ENCODE data around the gene PAPLN.

Gene PAPLN

DNA sequence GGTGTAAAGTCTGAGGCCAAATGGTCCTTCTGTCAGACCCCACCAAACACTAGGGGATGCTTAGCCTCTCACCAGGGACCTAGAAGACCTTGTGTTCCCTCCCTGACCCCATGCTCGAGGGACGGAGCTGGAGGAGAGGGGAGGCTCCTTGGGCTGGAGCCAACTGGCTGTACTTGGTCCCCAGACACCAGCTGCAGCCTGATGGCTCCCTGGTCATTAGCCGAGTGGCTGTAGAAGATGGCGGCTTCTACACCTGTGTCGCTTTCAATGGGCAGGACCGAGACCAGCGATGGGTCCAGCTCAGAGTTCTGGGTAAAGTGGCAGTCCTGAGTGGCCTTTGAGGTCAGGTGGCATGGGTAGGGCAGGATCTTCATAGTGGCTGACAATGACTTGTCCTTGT lies 29.0 kb downstream of the PAPLN start:
- H3K36me3 ChIP-seq (replicated peaks): no peaks in the 10 kb centered on the region
- in situ Hi-C loops (cut with HindIII; ENCODE audit: low pct_ligation_motif_present, low sequenced_read_pairs): no loop called here
- no peak overlapping the region for H3K4me3 ChIP-seq (ENCODE audit: low read depth, low read length)
- H3K27ac ChIP-seq: no peak overlapping the region
- H3K27me3 ChIP-seq (replicated peaks): no peaks in the 10 kb centered on the region
- TF ChIP-seq, protein P1, sequence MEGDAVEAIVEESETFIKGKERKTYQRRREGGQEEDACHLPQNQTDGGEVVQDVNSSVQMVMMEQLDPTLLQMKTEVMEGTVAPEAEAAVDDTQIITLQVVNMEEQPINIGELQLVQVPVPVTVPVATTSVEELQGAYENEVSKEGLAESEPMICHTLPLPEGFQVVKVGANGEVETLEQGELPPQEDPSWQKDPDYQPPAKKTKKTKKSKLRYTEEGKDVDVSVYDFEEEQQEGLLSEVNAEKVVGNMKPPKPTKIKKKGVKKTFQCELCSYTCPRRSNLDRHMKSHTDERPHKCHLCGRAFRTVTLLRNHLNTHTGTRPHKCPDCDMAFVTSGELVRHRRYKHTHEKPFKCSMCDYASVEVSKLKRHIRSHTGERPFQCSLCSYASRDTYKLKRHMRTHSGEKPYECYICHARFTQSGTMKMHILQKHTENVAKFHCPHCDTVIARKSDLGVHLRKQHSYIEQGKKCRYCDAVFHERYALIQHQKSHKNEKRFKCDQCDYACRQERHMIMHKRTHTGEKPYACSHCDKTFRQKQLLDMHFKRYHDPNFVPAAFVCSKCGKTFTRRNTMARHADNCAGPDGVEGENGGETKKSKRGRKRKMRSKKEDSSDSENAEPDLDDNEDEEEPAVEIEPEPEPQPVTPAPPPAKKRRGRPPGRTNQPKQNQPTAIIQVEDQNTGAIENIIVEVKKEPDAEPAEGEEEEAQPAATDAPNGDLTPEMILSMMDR (IDR thresholded peaks at IDR 0.05; ENCODE audit: low read depth, low read length, missing control alignments): no peak
- no peak for DNase-seq

DNA sequence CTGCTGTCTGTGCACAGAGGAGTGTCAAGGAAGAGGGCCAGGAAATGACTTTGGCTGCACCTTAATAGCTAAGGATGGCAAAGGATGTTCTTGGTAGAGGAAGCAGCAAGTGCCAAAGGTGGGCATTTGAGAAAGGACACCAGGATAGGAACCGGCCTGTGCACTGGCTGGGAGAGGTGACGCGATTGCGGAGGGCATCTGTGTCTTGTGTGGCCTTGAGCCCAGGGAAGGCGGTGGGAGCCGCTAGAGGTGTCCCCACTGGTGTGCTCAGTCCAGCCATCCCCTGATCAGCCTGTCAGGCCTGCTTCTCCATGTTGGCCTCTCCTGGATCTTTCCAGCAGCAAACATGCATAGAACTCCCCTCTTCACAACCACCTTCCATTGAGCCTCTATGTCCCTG lies 30.2 kb downstream of the PAPLN start:
- H3K27me3 ChIP-seq (replicated peaks): no peaks in the 10 kb centered on the region
- H3K27ac ChIP-seq: no peak overlapping the region
- no peak overlapping the region for H3K4me3 ChIP-seq (ENCODE audit: low read depth, low read length)
- H3K36me3 ChIP-seq (replicated peaks): peaks cover 2% of the 10 kb centered on the region
- TF ChIP-seq, protein P1 (IDR thresholded peaks at IDR 0.05; ENCODE audit: low read depth, low read length, missing control alignments): no peak
- DNase-seq: no peak
- in situ Hi-C loops (cut with HindIII; ENCODE audit: low pct_ligation_motif_present, low sequenced_read_pairs): no loop called here

DNA sequence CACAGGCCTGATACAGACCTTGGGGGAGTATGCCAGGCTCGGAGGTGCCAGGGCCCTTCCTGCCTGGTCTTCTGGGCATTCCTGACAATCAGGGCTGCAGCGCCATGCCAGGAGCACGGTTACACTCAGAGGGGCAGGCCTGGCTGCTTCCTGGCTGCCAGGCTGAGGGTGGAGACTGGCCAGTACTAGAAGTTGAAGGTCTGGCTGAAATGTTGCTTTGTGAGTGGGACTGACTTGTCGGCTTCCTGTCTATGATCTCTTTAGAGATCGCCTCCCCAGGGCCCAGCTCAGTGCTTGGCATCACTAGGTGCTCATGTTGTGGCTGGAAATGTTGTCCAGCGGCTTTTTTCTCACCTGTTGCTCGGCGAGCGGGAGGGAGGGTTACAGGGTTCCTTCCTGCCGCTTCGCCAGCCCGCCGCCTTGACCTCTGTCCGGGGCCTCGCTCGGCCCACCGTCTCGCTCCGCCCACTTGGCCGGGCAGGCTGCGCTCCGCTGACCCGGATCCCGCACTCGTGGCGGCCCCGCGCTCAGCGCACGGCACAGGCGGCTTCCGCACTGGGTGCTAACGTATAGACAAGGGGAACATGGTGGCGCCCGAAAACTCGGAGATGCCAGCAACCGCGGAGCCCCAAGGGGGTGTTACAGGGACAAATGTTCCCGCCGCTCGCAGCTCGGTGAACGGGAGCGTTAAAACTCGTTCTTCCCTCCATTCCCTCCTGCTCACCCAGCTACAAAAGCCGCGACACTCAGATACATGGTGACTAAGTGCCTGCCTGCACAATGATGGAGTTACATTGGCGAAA lies 32.6 kb downstream of the PAPLN start:
- no peak overlapping the region for H3K27ac ChIP-seq
- DNase-seq: no peak
- H3K27me3 ChIP-seq (replicated peaks): no peaks in the 10 kb centered on the region
- H3K36me3 ChIP-seq (replicated peaks): peaks cover 13% of the 10 kb centered on the region
- peak overlapping the region; percentile 42 for H3K4me3 ChIP-seq (ENCODE audit: low read depth, low read length)
- TF ChIP-seq, protein P1 (IDR thresholded peaks at IDR 0.05; ENCODE audit: low read depth, low read length, missing control alignments): no peak
- in situ Hi-C loops (cut with HindIII; ENCODE audit: low pct_ligation_motif_present, low sequenced_read_pairs): no loop called here

DNA sequence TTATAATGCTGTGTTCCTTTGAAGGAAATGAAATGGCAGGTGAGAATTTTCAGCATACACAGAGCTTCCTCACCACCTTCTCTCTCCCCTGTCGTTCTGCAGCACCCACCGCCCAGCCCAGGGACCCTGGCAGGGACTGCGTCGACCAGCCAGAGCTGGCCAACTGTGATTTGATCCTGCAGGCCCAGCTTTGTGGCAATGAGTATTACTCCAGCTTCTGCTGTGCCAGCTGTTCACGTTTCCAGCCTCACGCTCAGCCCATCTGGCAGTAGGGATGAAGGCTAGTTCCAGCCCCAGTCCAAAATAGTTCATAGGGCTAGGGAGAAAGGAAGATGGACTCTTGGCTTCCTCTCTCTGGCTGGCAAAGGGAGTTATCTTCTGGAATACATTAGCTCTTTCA lies 35.1 kb downstream of the PAPLN start:
- TF ChIP-seq, protein P1 (IDR thresholded peaks at IDR 0.05; ENCODE audit: low read depth, low read length, missing control alignments): no peak
- peaks cover 37% of the 10 kb centered on the region for H3K36me3 ChIP-seq (replicated peaks)
- H3K27me3 ChIP-seq (replicated peaks): no peaks in the 10 kb centered on the region
- DNase-seq: no peak
- no peak overlapping the region for H3K27ac ChIP-seq
- H3K4me3 ChIP-seq (ENCODE audit: low read depth, low read length): no peak overlapping the region
- in situ Hi-C loops (cut with HindIII; ENCODE audit: low pct_ligation_motif_present, low sequenced_read_pairs): no loop called here

DNA sequence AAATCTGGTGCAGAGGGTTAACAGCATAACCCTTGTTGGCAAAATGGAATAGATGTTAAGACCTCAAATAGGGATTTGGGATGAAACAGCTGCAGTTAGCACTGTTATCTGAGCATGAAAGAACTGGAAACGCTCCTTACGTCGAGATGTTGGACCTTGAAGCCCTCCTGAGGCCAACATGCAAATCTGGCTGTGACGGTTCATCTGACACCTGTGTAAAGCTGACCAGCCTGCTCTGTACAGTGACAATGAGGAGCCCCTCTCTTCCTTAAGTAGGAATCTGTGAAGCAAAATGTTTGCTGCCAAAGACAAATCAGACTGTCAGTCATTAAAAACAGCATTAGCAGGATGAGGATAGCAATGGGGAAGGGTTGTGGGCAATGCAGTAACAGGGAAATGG lies 36.5 kb downstream of the PAPLN start:
- in situ Hi-C loops (cut with HindIII; ENCODE audit: low pct_ligation_motif_present, low sequenced_read_pairs): no loop called here
- no peak overlapping the region for H3K27ac ChIP-seq
- TF ChIP-seq, protein P1 (IDR thresholded peaks at IDR 0.05; ENCODE audit: low read depth, low read length, missing control alignments): no peak
- H3K27me3 ChIP-seq (replicated peaks): no peaks in the 10 kb centered on the region
- DNase-seq: no peak
- peaks cover 46% of the 10 kb centered on the region for H3K36me3 ChIP-seq (replicated peaks)
- H3K4me3 ChIP-seq (ENCODE audit: low read depth, low read length): no peak overlapping the region

DNA sequence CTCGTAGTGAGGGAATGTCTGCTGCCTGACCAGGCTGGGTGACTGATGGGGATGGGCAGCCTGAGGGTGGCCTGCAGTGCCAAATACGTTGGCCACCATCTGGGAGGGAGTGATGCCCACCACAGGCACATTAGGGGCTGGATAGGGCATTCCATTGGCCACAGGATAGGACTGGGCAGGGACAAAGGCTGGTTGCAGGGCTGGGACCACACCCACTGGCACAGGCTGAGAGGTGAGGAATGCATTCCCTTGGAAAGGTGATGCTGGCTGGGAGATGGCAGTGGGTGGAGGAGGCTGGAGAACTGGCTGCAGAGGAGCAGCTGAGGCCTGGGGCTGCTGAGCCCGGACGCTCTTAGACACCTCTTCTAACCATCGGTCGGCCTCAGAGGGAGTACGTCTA lies 39.5 kb downstream of the PAPLN start:
- in situ Hi-C loops (cut with HindIII; ENCODE audit: low pct_ligation_motif_present, low sequenced_read_pairs): loop anchor here (25.0 kb wide), 1 partner anchor 185 kb away; the partner anchor contains the start of gene NUMB
- no peak for DNase-seq
- Histone ChIP-seq H3K4me3 (ENCODE audit: low read depth, low read length) (no peak overlapping the region), H3K27ac (no peak overlapping the region), H3K27me3 (replicated peaks) (no peaks in the 10 kb centered on the region), H3K36me3 (replicated peaks) (peaks cover 58% of the 10 kb centered on the region)
- TF ChIP-seq, protein P1 (IDR thresholded peaks at IDR 0.05; ENCODE audit: low read depth, low read length, missing control alignments): no peak
